Measurements from ENCODE around the gene FUNDC2.

Gene FUNDC2

DNA sequence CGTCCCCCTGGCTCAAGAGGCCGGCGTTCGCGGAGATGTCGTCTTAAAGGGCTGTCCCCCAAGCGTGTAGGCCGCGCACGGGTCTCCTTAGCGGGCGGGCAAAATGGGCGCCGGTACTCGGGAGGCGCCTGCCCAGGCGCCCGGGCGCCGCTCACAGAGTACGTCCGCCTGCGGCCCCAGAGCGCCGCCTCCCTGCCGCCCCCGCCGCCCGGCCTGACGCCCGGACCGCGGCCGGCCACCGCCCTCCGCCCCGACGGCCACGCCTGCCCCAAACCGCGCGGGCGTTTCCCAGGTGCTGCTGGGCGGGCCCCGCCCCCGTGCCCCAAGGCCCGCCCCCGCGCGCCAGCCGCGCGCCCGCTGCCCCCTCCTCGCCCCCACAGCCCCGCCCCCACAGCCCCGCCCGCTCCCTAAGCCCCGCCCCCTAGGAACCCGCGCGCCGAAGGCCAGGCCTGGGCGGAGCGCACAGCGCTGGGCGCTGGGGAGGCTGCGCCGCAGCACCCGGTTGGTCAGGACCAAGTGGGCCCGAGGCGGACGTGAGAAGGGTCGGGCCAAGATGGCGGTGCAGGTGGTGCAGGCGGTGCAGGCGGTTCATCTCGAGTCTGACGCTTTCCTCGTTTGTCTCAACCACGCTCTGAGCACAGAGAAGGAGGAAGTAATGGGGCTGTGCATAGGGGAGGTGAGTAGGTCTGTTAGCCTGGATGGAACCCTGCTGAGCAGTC, 44.5 kb downstream of the FUNDC2 start, which contains the start of the genes BRCC3, CMC4 and MTCP1 (continued):
- TF ChIP-seq, protein P1, sequence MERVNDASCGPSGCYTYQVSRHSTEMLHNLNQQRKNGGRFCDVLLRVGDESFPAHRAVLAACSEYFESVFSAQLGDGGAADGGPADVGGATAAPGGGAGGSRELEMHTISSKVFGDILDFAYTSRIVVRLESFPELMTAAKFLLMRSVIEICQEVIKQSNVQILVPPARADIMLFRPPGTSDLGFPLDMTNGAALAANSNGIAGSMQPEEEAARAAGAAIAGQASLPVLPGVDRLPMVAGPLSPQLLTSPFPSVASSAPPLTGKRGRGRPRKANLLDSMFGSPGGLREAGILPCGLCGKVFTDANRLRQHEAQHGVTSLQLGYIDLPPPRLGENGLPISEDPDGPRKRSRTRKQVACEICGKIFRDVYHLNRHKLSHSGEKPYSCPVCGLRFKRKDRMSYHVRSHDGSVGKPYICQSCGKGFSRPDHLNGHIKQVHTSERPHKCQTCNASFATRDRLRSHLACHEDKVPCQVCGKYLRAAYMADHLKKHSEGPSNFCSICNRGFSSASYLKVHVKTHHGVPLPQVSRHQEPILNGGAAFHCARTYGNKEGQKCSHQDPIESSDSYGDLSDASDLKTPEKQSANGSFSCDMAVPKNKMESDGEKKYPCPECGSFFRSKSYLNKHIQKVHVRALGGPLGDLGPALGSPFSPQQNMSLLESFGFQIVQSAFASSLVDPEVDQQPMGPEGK (tag by site-specific recombination; IDR thresholded peaks at IDR 0.05), result peak; percentile 27
- TF ChIP-seq ZNF660 (tag by site-specific recombination; IDR thresholded peaks at IDR 0.05), result peak; percentile 52; the same call in 1 of the 2 replicates

DNA sequence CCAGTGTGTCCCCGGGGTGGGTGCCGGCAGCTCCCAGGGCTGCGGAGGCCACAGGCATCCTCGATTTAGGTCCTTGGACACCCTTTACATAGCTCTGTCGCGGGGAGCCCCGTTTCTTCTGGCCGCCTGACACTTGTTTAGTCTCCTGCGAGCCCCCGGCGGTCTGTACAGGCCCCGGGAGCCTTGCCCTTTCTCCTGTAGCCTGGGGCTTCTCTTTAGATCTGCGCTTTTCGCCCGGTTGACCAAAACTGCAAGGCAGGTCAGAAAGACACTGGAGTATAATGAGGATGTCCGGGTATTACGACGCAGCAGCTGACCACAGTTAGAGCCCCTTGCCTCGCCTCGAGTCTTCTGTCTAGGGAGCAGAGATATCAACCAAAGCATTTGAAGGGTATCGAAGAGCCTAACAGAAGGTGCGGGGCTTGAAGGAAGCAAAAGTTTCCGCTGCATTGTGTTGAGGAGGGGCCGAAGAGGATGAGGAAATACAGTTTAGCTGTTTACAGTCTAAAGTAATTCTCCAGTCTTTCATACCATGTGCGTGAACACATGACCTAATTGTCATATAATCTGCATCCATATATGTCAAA, 45.1 kb downstream of the FUNDC2 start:
- CTCF ChIA-PET, result interaction anchor here (0.6 to 1.8 kb wide), 3 partner anchors 14 to 154 kb away, joined by 3 to 5 read pairs (median 5); no protein-coding TSS in a partner anchor
- peak overlapping the region; percentile 81 for H3K27ac ChIP-seq (ENCODE audit: extremely low read depth, low read depth, low read length)
- POLR2A ChIA-PET, result interaction anchor here (1.8 kb wide), 1 partner anchor 45 kb away, joined by 4 read pairs; the partner anchor contains the start of gene FUNDC2

More for the DNA sequence above, 45.1 kb downstream of the FUNDC2 start:
- Histone ChIP-seq H3K36me3 (ENCODE audit: control insufficient read depth in 2 of 2, insufficient read depth in 1 of 2, low read length in 2 of 2) (peaks cover 4 to 32% of the 10 kb centered on the region in 2 experiments; a peak in 2 of 3 replicates), H3K4me3 (ENCODE audit: low read depth, low read length) (peak overlapping the region; percentile 72), H3K4me1 (ENCODE audit: control insufficient read depth, insufficient read depth, low read length) (no peaks in the 10 kb centered on the region), H3K9me3 (ENCODE audit: control insufficient read depth, insufficient read depth, low read depth, low read length) (no peaks in the 10 kb centered on the region)
- TF ChIP-seq ZNF146 (tag by site-specific recombination; IDR thresholded peaks at IDR 0.05) (peak; percentile 2; the same call in 1 of the 2 replicates), ZFP69B (tag by site-specific recombination; IDR thresholded peaks at IDR 0.05) (peak; percentile 2; the same call in 1 of the 2 replicates), ZNF558 (tag by site-specific recombination; IDR thresholded peaks at IDR 0.05) (0 out of 2 replicates have a peak, but pooled peaks have one; percentile 8), ZNF610 (tag by site-specific recombination; IDR thresholded peaks at IDR 0.05; ENCODE audit: borderline replicate concordance) (no peak), ZEB2 (tag by site-specific recombination; IDR thresholded peaks at IDR 0.05) (0 out of 2 replicates have a peak, but pooled peaks have one; percentile 11), ZNF335 (tag by site-specific recombination; conservative IDR thresholded peaks at IDR 0.05) (peak; percentile 38), ZBTB8A (tag by site-specific recombination; IDR thresholded peaks at IDR 0.05) (peak; percentile 7), ZNF394 (tag by site-specific recombination; IDR thresholded peaks at IDR 0.05; ENCODE audit: borderline replicate concordance) (no peak), ZIC2 (tag by site-specific recombination; IDR thresholded peaks at IDR 0.05) (0 out of 2 replicates have a peak, but pooled peaks have one; percentile 31), SP7 (tag by site-specific recombination; IDR thresholded peaks at IDR 0.05) (peak; percentile 3; the same call in 1 of the 2 replicates), ZNF114 (tag by site-specific recombination; IDR thresholded peaks at IDR 0.05) (no peak), ZNF2 (tag by site-specific recombination; IDR thresholded peaks at IDR 0.05) (0 out of 2 replicates have a peak, but pooled peaks have one; percentile 7), ZBTB20 (tag by site-specific recombination; IDR thresholded peaks at IDR 0.05) (peak; percentile 32; the same call in 1 of the 2 replicates)
- TF ChIP-seq, protein P2, sequence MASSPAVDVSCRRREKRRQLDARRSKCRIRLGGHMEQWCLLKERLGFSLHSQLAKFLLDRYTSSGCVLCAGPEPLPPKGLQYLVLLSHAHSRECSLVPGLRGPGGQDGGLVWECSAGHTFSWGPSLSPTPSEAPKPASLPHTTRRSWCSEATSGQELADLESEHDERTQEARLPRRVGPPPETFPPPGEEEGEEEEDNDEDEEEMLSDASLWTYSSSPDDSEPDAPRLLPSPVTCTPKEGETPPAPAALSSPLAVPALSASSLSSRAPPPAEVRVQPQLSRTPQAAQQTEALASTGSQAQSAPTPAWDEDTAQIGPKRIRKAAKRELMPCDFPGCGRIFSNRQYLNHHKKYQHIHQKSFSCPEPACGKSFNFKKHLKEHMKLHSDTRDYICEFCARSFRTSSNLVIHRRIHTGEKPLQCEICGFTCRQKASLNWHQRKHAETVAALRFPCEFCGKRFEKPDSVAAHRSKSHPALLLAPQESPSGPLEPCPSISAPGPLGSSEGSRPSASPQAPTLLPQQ (tag by site-specific recombination; IDR thresholded peaks at IDR 0.05), result 0 out of 2 replicates have a peak, but pooled peaks have one; percentile 6
- TF ChIP-seq, protein P3, sequence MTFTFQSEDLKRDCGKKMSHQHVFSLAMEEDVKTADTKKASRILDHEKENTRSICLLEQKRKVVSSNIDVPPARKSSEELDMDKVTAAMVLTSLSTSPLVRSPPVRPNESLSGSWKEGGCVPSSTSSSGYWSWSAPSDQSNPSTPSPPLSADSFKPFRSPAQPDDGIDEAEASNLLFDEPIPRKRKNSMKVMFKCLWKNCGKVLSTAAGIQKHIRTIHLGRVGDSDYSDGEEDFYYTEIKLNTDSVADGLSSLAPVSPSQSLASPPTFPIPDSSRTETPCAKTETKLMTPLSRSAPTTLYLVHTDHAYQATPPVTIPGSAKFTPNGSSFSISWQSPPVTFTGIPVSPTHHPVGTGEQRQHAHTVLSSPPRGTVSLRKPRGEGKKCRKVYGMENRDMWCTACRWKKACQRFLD (tag by site-specific recombination; IDR thresholded peaks at IDR 0.05), result no peak
- TF ChIP-seq, protein P4, sequence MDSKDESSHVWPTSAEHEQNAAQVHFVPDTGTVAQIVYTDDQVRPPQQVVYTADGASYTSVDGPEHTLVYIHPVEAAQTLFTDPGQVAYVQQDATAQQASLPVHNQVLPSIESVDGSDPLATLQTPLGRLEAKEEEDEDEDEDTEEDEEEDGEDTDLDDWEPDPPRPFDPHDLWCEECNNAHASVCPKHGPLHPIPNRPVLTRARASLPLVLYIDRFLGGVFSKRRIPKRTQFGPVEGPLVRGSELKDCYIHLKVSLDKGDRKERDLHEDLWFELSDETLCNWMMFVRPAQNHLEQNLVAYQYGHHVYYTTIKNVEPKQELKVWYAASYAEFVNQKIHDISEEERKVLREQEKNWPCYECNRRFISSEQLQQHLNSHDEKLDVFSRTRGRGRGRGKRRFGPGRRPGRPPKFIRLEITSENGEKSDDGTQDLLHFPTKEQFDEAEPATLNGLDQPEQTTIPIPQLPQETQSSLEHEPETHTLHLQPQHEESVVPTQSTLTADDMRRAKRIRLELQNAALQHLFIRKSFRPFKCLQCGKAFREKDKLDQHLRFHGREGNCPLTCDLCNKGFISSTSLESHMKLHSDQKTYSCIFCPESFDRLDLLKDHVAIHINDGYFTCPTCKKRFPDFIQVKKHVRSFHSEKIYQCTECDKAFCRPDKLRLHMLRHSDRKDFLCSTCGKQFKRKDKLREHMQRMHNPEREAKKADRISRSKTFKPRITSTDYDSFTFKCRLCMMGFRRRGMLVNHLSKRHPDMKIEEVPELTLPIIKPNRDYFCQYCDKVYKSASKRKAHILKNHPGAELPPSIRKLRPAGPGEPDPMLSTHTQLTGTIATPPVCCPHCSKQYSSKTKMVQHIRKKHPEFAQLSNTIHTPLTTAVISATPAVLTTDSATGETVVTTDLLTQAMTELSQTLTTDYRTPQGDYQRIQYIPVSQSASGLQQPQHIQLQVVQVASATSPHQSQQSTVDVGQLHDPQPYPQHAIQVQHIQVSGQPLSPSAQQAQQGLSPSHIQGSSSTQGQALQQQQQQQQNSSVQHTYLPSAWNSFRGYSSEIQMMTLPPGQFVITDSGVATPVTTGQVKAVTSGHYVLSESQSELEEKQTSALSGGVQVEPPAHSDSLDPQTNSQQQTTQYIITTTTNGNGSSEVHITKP (tag by site-specific recombination; IDR thresholded peaks at IDR 0.05), result 0 out of 2 replicates have a peak, but pooled peaks have one; percentile 1
